ENCODE measurements around the gene ATOSB. TPM values are rescaled to one million over a fixed set of nuclear protein-coding genes. Genes with fewer than 3 reads are reported as not detected.

The ATOSB gene
- total and polyA plus RNA-seq, 2 experiments from 2014 or later, result 2.3 to 6.1 TPM

- TF ChIP-seq CTCF (conservative IDR thresholded peaks at IDR 0.05; ENCODE audit: low read depth in 2 of 2), result no peak
- no peak for TF ChIP-seq ZNF114 (CRISPR knock-in tag; IDR thresholded peaks at IDR 0.05)
- no peak for TF ChIP-seq STAT1 (IDR thresholded peaks at IDR 0.05; ENCODE audit: unreplicated experiment)
- TF ChIP-seq, protein P1, sequence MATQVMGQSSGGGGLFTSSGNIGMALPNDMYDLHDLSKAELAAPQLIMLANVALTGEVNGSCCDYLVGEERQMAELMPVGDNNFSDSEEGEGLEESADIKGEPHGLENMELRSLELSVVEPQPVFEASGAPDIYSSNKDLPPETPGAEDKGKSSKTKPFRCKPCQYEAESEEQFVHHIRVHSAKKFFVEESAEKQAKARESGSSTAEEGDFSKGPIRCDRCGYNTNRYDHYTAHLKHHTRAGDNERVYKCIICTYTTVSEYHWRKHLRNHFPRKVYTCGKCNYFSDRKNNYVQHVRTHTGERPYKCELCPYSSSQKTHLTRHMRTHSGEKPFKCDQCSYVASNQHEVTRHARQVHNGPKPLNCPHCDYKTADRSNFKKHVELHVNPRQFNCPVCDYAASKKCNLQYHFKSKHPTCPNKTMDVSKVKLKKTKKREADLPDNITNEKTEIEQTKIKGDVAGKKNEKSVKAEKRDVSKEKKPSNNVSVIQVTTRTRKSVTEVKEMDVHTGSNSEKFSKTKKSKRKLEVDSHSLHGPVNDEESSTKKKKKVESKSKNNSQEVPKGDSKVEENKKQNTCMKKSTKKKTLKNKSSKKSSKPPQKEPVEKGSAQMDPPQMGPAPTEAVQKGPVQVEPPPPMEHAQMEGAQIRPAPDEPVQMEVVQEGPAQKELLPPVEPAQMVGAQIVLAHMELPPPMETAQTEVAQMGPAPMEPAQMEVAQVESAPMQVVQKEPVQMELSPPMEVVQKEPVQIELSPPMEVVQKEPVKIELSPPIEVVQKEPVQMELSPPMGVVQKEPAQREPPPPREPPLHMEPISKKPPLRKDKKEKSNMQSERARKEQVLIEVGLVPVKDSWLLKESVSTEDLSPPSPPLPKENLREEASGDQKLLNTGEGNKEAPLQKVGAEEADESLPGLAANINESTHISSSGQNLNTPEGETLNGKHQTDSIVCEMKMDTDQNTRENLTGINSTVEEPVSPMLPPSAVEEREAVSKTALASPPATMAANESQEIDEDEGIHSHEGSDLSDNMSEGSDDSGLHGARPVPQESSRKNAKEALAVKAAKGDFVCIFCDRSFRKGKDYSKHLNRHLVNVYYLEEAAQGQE (IDR thresholded peaks at IDR 0.05; ENCODE audit: unreplicated experiment), result no peak
- no peak for TF ChIP-seq ZNF331 (CRISPR knock-in tag; IDR thresholded peaks at IDR 0.05; ENCODE audit: low read depth)
- TF ChIP-seq, protein P2, sequence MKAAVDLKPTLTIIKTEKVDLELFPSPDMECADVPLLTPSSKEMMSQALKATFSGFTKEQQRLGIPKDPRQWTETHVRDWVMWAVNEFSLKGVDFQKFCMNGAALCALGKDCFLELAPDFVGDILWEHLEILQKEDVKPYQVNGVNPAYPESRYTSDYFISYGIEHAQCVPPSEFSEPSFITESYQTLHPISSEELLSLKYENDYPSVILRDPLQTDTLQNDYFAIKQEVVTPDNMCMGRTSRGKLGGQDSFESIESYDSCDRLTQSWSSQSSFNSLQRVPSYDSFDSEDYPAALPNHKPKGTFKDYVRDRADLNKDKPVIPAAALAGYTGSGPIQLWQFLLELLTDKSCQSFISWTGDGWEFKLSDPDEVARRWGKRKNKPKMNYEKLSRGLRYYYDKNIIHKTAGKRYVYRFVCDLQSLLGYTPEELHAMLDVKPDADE (IDR thresholded peaks at IDR 0.05), result no peak
- no peak for TF ChIP-seq EZH2 (IDR thresholded peaks at IDR 0.05; ENCODE audit: low read depth, unreplicated experiment)
These were observed 49.0 kb upstream of the ATOSB start (continued) for GRCh38 chr9:35164711-35165110.

DNA sequence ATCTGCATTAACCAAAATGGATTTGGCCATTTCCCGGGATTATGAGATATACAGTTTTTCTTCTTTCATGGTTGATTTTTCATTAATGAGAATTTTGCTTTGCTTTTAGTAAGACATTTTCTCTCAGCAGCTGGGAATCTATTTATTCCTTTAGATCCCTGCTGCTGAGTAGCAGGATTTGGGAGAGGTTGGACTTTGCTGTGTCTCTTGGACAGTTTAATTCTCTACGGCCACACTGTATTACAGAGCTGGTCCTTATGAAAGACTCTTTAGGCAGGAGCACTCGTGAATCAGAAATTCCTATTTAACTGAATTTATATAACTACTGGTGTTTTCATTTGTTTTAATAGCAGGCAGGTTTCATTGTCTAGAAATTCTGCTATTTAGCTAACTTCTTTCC is 47.8 kb upstream of the ATOSB start:
- Histone ChIP-seq H3K9me2 (ENCODE audit: insufficient read depth) (no peaks in the 10 kb centered on the region), H3K4me1 (ENCODE audit: insufficient read depth) (peaks cover 24% of the 10 kb centered on the region), H3K4me2 (peak overlapping the region; percentile 90), H3K27ac (ENCODE audit: low read depth) (no peak overlapping the region), H2AFZ (no peak overlapping the region), H4K20me1 (replicated peaks; ENCODE audit: insufficient read depth) (peaks cover 5% of the 10 kb centered on the region; the same call in 1 of the 2 replicates), H3K4me3 (peak overlapping the region; percentile 85), H3K27me3 (ENCODE audit: insufficient read depth) (no peaks in the 10 kb centered on the region), H3K36me3 (ENCODE audit: insufficient read depth) (no peaks in the 10 kb centered on the region), H3K79me2 (replicated peaks; ENCODE audit: insufficient read depth) (peaks cover 59% of the 10 kb centered on the region), H3F3A (replicated peaks; ENCODE audit: low read depth) (0 out of 2 replicates have a peak, but pooled peaks cover 3% of the 10 kb centered on the region)
- peaks cover 26% of the 10 kb centered on the region for H3K4me1 Mint-ChIP-seq
- no peak for DNase-seq (ENCODE audit: low spot score)
- H3K4me3 Mint-ChIP-seq, result peak overlapping the region; percentile 89
- no peak for ATAC-seq
- no peaks in the 10 kb centered on the region for H3K9me3 Mint-ChIP-seq
- no peaks in the 10 kb centered on the region for H3K36me3 Mint-ChIP-seq (ENCODE audit: low read depth)
- H3K27me3 Mint-ChIP-seq (ENCODE audit: insufficient read depth, low read depth, poor library complexity), result peaks cover 5% of the 10 kb centered on the region
- no peak overlapping the region for H3K27ac Mint-ChIP-seq
- TF ChIP-seq, protein P2 (IDR thresholded peaks at IDR 0.05), result no peak
- TF ChIP-seq CREB1 (CRISPR knock-in tag; IDR thresholded peaks at IDR 0.05; ENCODE audit: low read depth) (no peak), STAT1 (IDR thresholded peaks at IDR 0.05; ENCODE audit: unreplicated experiment) (no peak), POLR2AphosphoS5 (IDR thresholded peaks at IDR 0.05; ENCODE audit: low read depth) (no peak), ZNF114 (CRISPR knock-in tag; IDR thresholded peaks at IDR 0.05) (no peak), CTCF (conservative IDR thresholded peaks at IDR 0.05; ENCODE audit: low read depth in 2 of 2) (no peak)

Data from GM23338 (cell line).